Central memory CD4-positive, alpha-beta T cell (primary cell): ENCODE data around the gene PCDH17.

ENCODE experiments used
- DNase-seq: peaks from one replicate; pipeline ENCODE4 v3.0.0; 2022

Gene PCDH17

DNA sequence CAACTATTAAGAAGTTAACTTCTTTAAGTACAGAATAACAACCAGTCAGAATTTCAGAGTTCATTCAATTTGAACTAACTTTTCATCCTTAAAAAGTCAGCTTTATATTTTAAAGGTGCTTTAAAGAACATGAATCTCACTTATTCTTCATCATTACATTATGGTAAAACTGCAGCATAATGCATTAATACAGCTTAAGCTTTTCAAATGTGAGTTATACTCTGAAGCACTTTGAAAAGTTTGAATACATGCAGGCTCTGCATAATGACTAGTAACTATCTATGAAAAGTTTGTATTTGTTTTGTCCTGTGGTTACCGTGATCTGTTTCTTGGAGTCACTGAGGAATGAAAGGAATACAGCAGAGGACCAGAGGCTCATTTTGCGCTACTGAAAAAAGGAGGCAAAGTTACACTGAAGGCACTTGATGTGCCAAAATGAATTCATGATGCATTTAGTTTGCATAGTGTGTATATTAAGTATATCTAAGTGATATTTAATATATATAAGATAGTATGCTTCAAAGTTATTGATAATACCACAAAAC, 4.1 kb downstream of the PCDH17 start:
- DNase-seq: no peak

- no peak for DNase-seq
Observed at GRCh38 chr13:57636816-57637215, 5.3 kb downstream of the PCDH17 start.

GRCh38 chr13:57637515-57637914, 6.0 kb downstream of the PCDH17 start:
- DNase-seq: no peak

DNA sequence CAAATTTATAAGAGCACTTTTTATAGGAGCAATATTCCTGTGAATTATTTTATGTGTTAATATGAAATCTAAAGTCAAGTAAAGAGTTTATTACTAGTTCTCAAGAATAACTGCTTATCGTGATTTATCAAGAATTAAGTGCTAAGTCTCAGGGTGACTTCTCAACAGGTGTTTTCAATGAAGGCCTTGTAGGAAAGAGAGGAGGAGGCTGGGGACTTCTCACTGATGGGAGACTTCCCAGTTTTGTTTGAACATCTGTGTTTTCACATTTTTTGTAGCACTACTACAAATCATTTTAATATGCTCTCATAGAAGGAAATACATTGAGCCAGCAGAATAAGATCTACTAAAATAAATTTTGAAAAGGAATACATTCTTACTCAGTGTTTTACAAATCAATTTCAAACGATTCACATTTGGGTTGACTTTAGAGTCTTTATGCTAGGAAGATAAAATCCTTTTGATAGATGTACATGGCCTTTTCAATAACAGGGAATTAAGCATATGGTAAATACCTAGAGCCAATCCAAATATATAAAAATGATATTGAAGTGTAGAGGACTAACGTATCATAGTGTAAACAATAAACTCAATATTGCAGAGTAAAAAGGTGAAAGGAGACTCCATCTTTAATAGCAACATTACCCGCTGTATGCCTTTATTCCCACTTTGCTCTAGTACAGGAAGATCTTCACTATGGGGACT, 6.8 kb downstream of the PCDH17 start:
- no peak for DNase-seq

GRCh38 chr13:57640607-57641006, 9.1 kb downstream of the PCDH17 start:
- DNase-seq: no peak

DNA sequence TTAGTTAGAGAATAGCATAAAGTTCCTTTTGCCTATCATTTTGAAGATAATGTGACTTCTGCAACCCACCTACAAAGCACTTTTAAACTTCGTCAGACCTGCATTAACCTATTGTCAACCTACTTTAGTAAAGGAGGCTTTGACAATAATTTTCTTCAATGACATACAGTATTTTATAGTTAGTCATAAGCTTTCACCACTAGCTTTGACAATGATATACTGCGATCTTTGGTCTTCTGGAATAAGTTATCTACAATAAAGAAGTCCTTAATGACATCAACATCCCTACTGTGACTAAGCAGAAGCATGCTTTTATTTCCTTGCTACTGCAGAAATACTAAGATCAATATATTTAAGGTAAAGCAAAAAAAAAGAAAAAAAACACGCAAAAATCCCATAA, 9.5 kb downstream of the PCDH17 start:
- no peak for DNase-seq

- DNase-seq: no peak
Observed at GRCh38 chr13:57644106-57644505, 12.6 kb downstream of the PCDH17 start.

GRCh38 chr13:57653229-57653989, 21.9 kb downstream of the PCDH17 start:
- no peak for DNase-seq

- no peak for DNase-seq
Observed at GRCh38 chr13:57665481-57665880, 33.9 kb downstream of the PCDH17 start.

DNA sequence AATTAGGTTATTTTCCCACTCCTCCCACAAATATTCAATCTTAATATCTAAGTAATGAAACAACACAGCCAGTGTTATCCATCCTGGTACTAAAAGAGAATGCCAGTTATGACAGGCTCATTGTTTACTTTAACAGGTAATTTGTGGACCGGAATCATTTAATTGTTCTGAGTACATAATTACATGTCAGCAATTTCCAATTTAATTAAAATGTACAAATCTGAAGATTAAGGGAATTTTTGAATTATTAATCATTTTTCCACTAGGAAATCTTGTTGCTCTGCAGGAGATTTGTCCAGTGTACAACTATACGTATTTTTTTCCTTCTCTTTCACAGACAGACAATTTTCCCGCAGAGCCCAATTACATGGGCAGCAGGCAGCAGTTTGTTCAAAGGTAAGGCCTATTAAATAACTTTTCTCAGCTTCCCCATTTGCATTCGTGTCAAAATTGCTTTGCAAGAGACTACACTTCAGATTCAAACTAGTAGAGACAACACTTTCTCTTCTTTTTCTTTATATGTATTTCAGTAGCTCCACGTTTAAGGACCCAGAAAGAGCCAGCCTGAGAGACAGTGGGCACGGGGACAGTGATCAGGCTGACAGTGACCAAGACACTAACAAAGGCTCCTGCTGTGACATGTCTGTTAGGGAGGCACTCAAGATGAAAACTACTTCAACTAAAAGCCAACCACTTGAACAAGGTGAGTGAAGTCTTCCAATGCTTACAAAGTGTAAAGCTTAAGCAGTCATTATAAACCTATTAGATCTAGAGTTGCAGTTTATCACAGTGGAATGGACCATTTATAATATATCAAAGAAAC, 34.8 kb downstream of the PCDH17 start:
- no peak for DNase-seq

- DNase-seq: no peak
Observed at GRCh38 chr13:57672168-57672567, 40.6 kb downstream of the PCDH17 start.

- no peak for DNase-seq
Observed at GRCh38 chr13:57673197-57673596, 41.7 kb downstream of the PCDH17 start.

DNA sequence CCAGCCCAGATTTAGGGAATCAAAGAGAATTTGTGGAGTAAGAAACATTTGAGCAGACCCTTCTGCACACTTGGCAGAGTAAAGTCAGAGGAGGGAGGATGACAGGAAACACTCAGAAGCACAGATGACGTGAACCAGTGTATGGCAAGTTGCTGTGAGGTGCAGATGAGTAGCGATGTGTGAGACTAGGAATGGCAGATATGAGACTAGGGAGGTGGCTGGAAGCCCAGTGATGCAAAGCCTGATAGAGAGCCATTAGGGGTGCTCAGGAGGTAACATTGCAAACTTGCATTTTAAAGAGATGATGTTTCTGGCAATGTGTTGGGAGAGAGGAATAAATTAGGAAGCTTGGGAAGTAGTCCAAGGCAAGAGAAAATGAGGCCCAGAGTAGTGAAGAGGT, 44.0 kb downstream of the PCDH17 start:
- no peak for DNase-seq

GRCh38 chr13:57680609-57681008, 49.1 kb downstream of the PCDH17 start:
- no peak for DNase-seq

DNA sequence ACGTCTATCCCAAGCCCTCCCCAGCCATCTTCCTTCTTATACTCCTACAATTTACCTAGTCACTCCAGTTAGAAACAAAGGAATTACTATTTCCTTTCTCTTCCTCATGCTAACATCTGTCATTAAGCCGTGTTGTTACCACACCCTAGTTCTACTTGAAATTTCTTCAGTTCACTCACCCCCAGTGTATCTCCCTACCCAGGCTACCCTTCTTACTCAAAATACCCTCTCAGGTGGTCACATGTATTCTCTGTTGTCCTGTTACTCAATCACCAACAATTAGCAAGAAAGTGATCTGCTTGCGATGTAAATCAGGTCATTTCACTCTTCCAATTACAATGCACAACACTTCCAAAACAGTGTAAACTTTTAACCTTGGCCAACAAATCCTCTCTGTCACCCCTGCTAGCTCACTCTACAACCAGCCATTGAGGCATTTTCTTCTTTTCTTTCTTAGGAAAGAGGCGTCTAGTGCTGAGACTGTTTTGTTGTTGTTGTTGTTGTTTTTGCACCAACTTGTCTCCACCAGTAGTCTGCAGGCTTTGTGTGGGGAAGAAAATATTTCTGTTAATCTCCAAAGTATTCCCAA, 50.7 kb downstream of the PCDH17 start:
- no peak for DNase-seq

- DNase-seq: no peak
Observed at GRCh38 chr13:57698851-57699250, 67.3 kb downstream of the PCDH17 start.

DNA sequence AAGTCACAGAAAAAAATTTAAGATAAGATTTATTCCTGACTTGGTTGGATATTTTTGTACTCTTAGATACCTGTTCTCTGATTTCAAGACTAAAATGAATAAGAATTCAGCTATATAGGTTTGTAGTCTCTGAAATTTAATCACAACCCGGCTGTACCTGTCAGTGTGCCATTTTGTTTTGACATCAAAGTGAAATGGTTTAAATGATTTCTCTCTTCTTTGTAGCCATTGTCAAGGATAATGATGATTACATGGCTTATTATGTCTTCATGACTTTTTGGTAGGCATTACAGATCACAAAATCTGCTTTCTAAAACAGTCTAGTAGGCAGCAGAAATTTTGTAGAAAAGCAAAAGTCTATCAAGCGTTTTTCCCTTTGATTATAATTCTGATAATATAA, 72.5 kb downstream of the PCDH17 start:
- no peak for DNase-seq

- DNase-seq: no peak
Observed at GRCh38 chr13:57716295-57716694, 84.8 kb downstream of the PCDH17 start.

GRCh38 chr13:57724486-57725272, 93.1 kb downstream of the PCDH17 start:
- no peak for DNase-seq

- DNase-seq: no peak
Observed at GRCh38 chr13:57725480-57725879, 93.9 kb downstream of the PCDH17 start.

GRCh38 chr13:57726981-57727380, 95.4 kb downstream of the PCDH17 start:
- no peak for DNase-seq

DNA sequence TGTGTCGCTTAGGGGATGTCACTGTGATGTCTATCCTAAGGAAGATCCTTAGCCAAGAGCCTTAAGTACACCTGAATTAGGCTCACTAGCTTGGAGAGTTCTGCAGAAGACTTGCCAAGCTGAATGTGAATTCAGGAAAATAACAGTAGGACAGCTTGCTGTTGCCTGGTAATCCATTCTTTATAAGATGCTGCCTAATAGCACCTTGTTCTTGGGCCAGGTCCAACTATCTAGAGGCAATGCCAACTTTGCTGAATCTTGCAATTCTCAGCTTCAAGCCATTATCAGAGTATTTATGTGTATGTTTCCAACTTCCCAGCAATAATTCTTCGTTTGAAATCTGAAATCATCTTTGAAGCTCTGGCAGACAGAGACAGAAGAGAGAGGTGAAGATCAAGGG, 102.8 kb downstream of the PCDH17 start:
- DNase-seq: no peak
